Cardiac muscle cell (in vitro differentiated cells and primary cell): ENCODE measurements around the gene ZNF407. TPM values are rescaled to one million over a fixed set of nuclear protein-coding genes. Genes with fewer than 3 reads are reported as not detected.

Source experiments
- DNase-seq, 2 donors: peaks; one replicate each; pipeline versions ENCODE4 v3.0.0 to v3.0.0-alpha.2; 2010 to 2017; ENCODE audit warnings: low read depth in 1 of 2, low spot score in 1 of 2
- H3K27ac ChIP-seq: fragments of 200-600 bp; sonication (generic); 2 replicates; pipeline ENCODE4 v1.5.1; 2016
- H3K27me3 ChIP-seq: fragments of 200-600 bp; sonication (generic); 2 replicates; pipeline ENCODE4 v1.6.0; 2016; ENCODE audit warnings: control low read depth
- H3K36me3 ChIP-seq: fragments of 200-600 bp; sonication (generic); 2 replicates; pipeline ENCODE4 v1.5.1; 2016; ENCODE audit warnings: control low read depth
- H3K4me1 ChIP-seq: fragments of 200-600 bp; sonication (generic); 2 replicates; pipeline ENCODE4 v1.8.1; 2017; ENCODE audit warnings: low read depth, mild to moderate bottlenecking, mixed run types
- H3K4me3 ChIP-seq: fragments of 200-600 bp; sonication (generic); 2 replicates; pipeline ENCODE4 v1.5.1; 2016; ENCODE audit warnings: mild to moderate bottlenecking
- H3K9me3 ChIP-seq: fragments of 200-600 bp; sonication (generic); 2 replicates; pipeline ENCODE4 v1.5.1; 2017; ENCODE audit warnings: low read depth, mild to moderate bottlenecking, control low read depth
- CTCF ChIP-seq: IDR thresholded peaks from 2 replicates; pipeline ENCODE4 v1.5.1; 2012; ENCODE audit warnings: low read depth, mild to moderate bottlenecking, low read length
- polyA plus RNA-seq: library from polyadenylated mRNA; unstranded; fragments of >200 nt; fragmentation: Nextera tagmentation; extraction: Ambion mirVana; gene quantifications from 2 replicates; pipeline ENCODE4 v1.2.1, GENCODE V29; 2016
- total RNA-seq: library from RNA; depleted of rRNA; stranded (reverse); fragments of >200 nt; gene quantifications from 2 replicates; pipeline ENCODE4 v1.2.3, GENCODE V29; 2016

ZNF407 gene
- total and polyA plus RNA-seq, 2 experiments from 2014 or later: 4.6 to 8.0 TPM

- peaks cover 15% of the 10 kb centered on the region for H3K4me1 ChIP-seq
- no peak for DNase-seq
- no peaks in the 10 kb centered on the region for H3K9me3 ChIP-seq
- H3K27ac ChIP-seq: no peak overlapping the region
- no peak overlapping the region for H3K4me3 ChIP-seq
- H3K36me3 ChIP-seq: no peaks in the 10 kb centered on the region
- TF ChIP-seq CTCF: no peak
- H3K27me3 ChIP-seq: no peaks in the 10 kb centered on the region
Measured at GRCh38 chr18:74672371-74672770, 74.7 kb downstream of the ZNF407 start.

- Histone ChIP-seq H3K4me3 (no peak overlapping the region), H3K27me3 (no peaks in the 10 kb centered on the region), H3K9me3 (no peaks in the 10 kb centered on the region), H3K4me1 (peaks cover 15% of the 10 kb centered on the region), H3K36me3 (no peaks in the 10 kb centered on the region), H3K27ac (peak overlapping the region; percentile 45)
- DNase-seq: no peak
- TF ChIP-seq CTCF: no peak
Measured at GRCh38 chr18:74674487-74674886, 76.8 kb downstream of the ZNF407 start.

GRCh38 chr18:74679006-74679678, 81.5 kb downstream of the ZNF407 start:
- no peaks in the 10 kb centered on the region for H3K9me3 ChIP-seq
- H3K27ac ChIP-seq: no peak overlapping the region
- H3K4me1 ChIP-seq: peaks cover 15% of the 10 kb centered on the region
- DNase-seq: no peak
- no peak for TF ChIP-seq CTCF
- H3K36me3 ChIP-seq: no peaks in the 10 kb centered on the region
- no peak overlapping the region for H3K4me3 ChIP-seq
- H3K27me3 ChIP-seq: no peaks in the 10 kb centered on the region

GRCh38 chr18:74679679-74680076, 82.0 kb downstream of the ZNF407 start:
- Histone ChIP-seq H3K36me3 (no peaks in the 10 kb centered on the region), H3K4me3 (no peak overlapping the region), H3K4me1 (peaks cover 10% of the 10 kb centered on the region), H3K27ac (no peak overlapping the region), H3K9me3 (no peaks in the 10 kb centered on the region), H3K27me3 (no peaks in the 10 kb centered on the region)
- no peak for TF ChIP-seq CTCF
- DNase-seq: no peak

GRCh38 chr18:74682141-74682990, 84.7 kb downstream of the ZNF407 start:
- Histone ChIP-seq H3K27ac (no peak overlapping the region), H3K4me3 (no peak overlapping the region), H3K9me3 (no peaks in the 10 kb centered on the region), H3K27me3 (no peaks in the 10 kb centered on the region), H3K4me1 (no peaks in the 10 kb centered on the region), H3K36me3 (no peaks in the 10 kb centered on the region)
- DNase-seq: peak in 1 of 2 donors; percentile 2
- no peak for TF ChIP-seq CTCF
